Activated T-cell treated with anti-CD3 and anti-CD28 coated beads, Interleukin-2, amount 50 U/mL, for 72 hours (primary cell): ENCODE results near the gene CLCA2. TPM values are rescaled to one million over a fixed set of nuclear protein-coding genes. Genes with fewer than 3 reads are reported as not detected.

Experiments used
- ATAC-seq, 2 donors: fragments of 150-1000 bp; cut with Tn5 transposase; replicated peaks in 1 of 2; 2 replicates each; pipeline ENCODE4 v1.10.0; 2021; ENCODE audit warnings: moderate library complexity in 2 of 2, mild to moderate bottlenecking in 1 of 2
- DNase-seq, 2 donors: peaks; one replicate each; pipeline ENCODE4 v3.0.0; 2021 to 2022; ENCODE audit warnings: mixed read lengths in 1 of 2
- H3K27ac Mint-ChIP-seq: one replicate; pipeline ENCODE4 v1.8.0; 2022; ENCODE audit warnings: mild to moderate bottlenecking, moderate library complexity, mixed read lengths
- H3K27me3 Mint-ChIP-seq: one replicate; pipeline ENCODE4 v1.8.0; 2022; ENCODE audit warnings: low read depth, mixed read lengths
- H3K36me3 Mint-ChIP-seq, 2 donors: one replicate each; pipeline ENCODE4 v1.8.0; 2022; ENCODE audit warnings: mixed read lengths in 2 of 2, mild to moderate bottlenecking in 1 of 2; ENCODE audit not compliant: insufficient read depth in 2 of 2
- H3K4me1 Mint-ChIP-seq: one replicate; pipeline ENCODE4 v1.8.0; 2022; ENCODE audit warnings: low read depth, mixed read lengths
- H3K4me3 Mint-ChIP-seq, 2 donors: one replicate each; pipeline ENCODE4 v1.8.0; 2022; ENCODE audit warnings: mild to moderate bottlenecking in 2 of 2, mixed read lengths in 2 of 2, moderate library complexity in 2 of 2
- H3K9me3 Mint-ChIP-seq, 2 donors: one replicate each; pipeline ENCODE4 v1.8.0; 2022; ENCODE audit warnings: mixed read lengths in 2 of 2
- total RNA-seq, 2 donors: library from RNA; stranded (reverse); gene quantifications; one replicate each; pipeline ENCODE4 v1.2.3, GENCODE V29; 2022

The CLCA2 gene
- total RNA-seq, 2 donors from 2014 or later: not detected

GRCh38 chr1:86409416-86410021, 14.5 kb upstream of the CLCA2 start:
- no peaks in the 10 kb centered on the region for H3K36me3 Mint-ChIP-seq
- no peak overlapping the region for H3K4me3 Mint-ChIP-seq
- ATAC-seq (no peak), DNase-seq (no peak)
- H3K4me1 Mint-ChIP-seq: no peaks in the 10 kb centered on the region
- H3K27ac Mint-ChIP-seq: no peak overlapping the region
- no peaks in the 10 kb centered on the region for H3K27me3 Mint-ChIP-seq
- no peaks in the 10 kb centered on the region for H3K9me3 Mint-ChIP-seq

GRCh38 chr1:86410879-86411278, 13.1 kb upstream of the CLCA2 start:
- no peaks in the 10 kb centered on the region for H3K9me3 Mint-ChIP-seq
- H3K4me3 Mint-ChIP-seq: no peak overlapping the region
- no peak for ATAC-seq
- H3K27ac Mint-ChIP-seq: no peak overlapping the region
- no peak for DNase-seq
- H3K27me3 Mint-ChIP-seq: no peaks in the 10 kb centered on the region
- H3K36me3 Mint-ChIP-seq: no peaks in the 10 kb centered on the region
- no peaks in the 10 kb centered on the region for H3K4me1 Mint-ChIP-seq

GRCh38 chr1:86416343-86416742, 7.6 kb upstream of the CLCA2 start:
- Mint-ChIP-seq H3K4me1 (peaks cover 6% of the 10 kb centered on the region), H3K27ac (no peak overlapping the region), H3K27me3 (no peaks in the 10 kb centered on the region), H3K4me3 (no peak overlapping the region), H3K36me3 (no peaks in the 10 kb centered on the region), H3K9me3 (peaks cover 0 to 1% of the 10 kb centered on the region in 2 donors)
- DNase-seq (no peak), ATAC-seq (no peak)

- peaks cover 6% of the 10 kb centered on the region for H3K4me1 Mint-ChIP-seq
- H3K36me3 Mint-ChIP-seq: no peaks in the 10 kb centered on the region
- DNase-seq (peak; percentile 43 to 48), ATAC-seq (peak; percentile 81 to 85)
- peaks cover 0 to 1% of the 10 kb centered on the region in 2 donors for H3K9me3 Mint-ChIP-seq
- peak overlapping the region; percentile 34 to 65 for H3K4me3 Mint-ChIP-seq
- no peak overlapping the region for H3K27ac Mint-ChIP-seq
- H3K27me3 Mint-ChIP-seq: peaks cover 7% of the 10 kb centered on the region
Measured at GRCh38 chr1:86419277-86419903, 4.6 kb upstream of the CLCA2 start.

GRCh38 chr1:86421601-86422280, 2.2 kb upstream of the CLCA2 start:
- DNase-seq (no peak), ATAC-seq (no peak)
- H3K36me3 Mint-ChIP-seq: no peaks in the 10 kb centered on the region
- H3K9me3 Mint-ChIP-seq: peaks cover 0 to 1% of the 10 kb centered on the region in 2 donors
- peaks cover 14% of the 10 kb centered on the region for H3K27me3 Mint-ChIP-seq
- no peak overlapping the region for H3K4me3 Mint-ChIP-seq
- H3K27ac Mint-ChIP-seq: no peak overlapping the region
- H3K4me1 Mint-ChIP-seq: peaks cover 6% of the 10 kb centered on the region

- peaks cover 14% of the 10 kb centered on the region for H3K27me3 Mint-ChIP-seq
- no peak for DNase-seq
- no peak overlapping the region for H3K27ac Mint-ChIP-seq
- peaks cover 6% of the 10 kb centered on the region for H3K4me1 Mint-ChIP-seq
- ATAC-seq: no peak
- H3K4me3 Mint-ChIP-seq: no peak overlapping the region
- H3K36me3 Mint-ChIP-seq: no peaks in the 10 kb centered on the region
- peaks cover 0 to 1% of the 10 kb centered on the region in 2 donors for H3K9me3 Mint-ChIP-seq
Measured at GRCh38 chr1:86423473-86423872, 498 bp upstream of the CLCA2 start.

GRCh38 chr1:86429122-86429725, 5.3 kb downstream of the CLCA2 start:
- Mint-ChIP-seq H3K36me3 (no peaks in the 10 kb centered on the region), H3K4me1 (no peaks in the 10 kb centered on the region), H3K9me3 (no peaks in the 10 kb centered on the region), H3K27ac (no peak overlapping the region), H3K4me3 (no peak overlapping the region), H3K27me3 (peaks cover 7% of the 10 kb centered on the region)
- no peak for DNase-seq
- ATAC-seq: no peak

- no peaks in the 10 kb centered on the region for H3K9me3 Mint-ChIP-seq
- H3K4me3 Mint-ChIP-seq: no peak overlapping the region
- H3K4me1 Mint-ChIP-seq: no peaks in the 10 kb centered on the region
- ATAC-seq (peak; percentile 58 to 82), DNase-seq (peak in 1 of 2 donors; percentile 19)
- peaks cover 7% of the 10 kb centered on the region for H3K27me3 Mint-ChIP-seq
- H3K27ac Mint-ChIP-seq: no peak overlapping the region
- H3K36me3 Mint-ChIP-seq: no peaks in the 10 kb centered on the region
Measured at GRCh38 chr1:86429835-86430234, 5.9 kb downstream of the CLCA2 start.

- ATAC-seq (no peak), DNase-seq (no peak)
- H3K9me3 Mint-ChIP-seq: no peaks in the 10 kb centered on the region
- peaks cover 3% of the 10 kb centered on the region for H3K27me3 Mint-ChIP-seq
- no peak overlapping the region for H3K27ac Mint-ChIP-seq
- H3K36me3 Mint-ChIP-seq: no peaks in the 10 kb centered on the region
- H3K4me1 Mint-ChIP-seq: no peaks in the 10 kb centered on the region
- no peak overlapping the region for H3K4me3 Mint-ChIP-seq
Measured at GRCh38 chr1:86430376-86430775, 6.4 kb downstream of the CLCA2 start.

- ATAC-seq (no peak), DNase-seq (no peak)
- no peak overlapping the region for H3K4me3 Mint-ChIP-seq
- H3K27ac Mint-ChIP-seq: no peak overlapping the region
- H3K9me3 Mint-ChIP-seq: no peaks in the 10 kb centered on the region
- no peaks in the 10 kb centered on the region for H3K27me3 Mint-ChIP-seq
- no peaks in the 10 kb centered on the region for H3K4me1 Mint-ChIP-seq
- no peaks in the 10 kb centered on the region for H3K36me3 Mint-ChIP-seq
Measured at GRCh38 chr1:86434059-86434458, 10.1 kb downstream of the CLCA2 start.

GRCh38 chr1:86435327-86435726, 11.4 kb downstream of the CLCA2 start:
- no peaks in the 10 kb centered on the region for H3K27me3 Mint-ChIP-seq
- DNase-seq (no peak), ATAC-seq (no peak)
- no peaks in the 10 kb centered on the region for H3K9me3 Mint-ChIP-seq
- H3K4me1 Mint-ChIP-seq: no peaks in the 10 kb centered on the region
- no peak overlapping the region for H3K4me3 Mint-ChIP-seq
- H3K36me3 Mint-ChIP-seq: no peaks in the 10 kb centered on the region
- no peak overlapping the region for H3K27ac Mint-ChIP-seq

GRCh38 chr1:86436041-86436440, 12.1 kb downstream of the CLCA2 start:
- Mint-ChIP-seq H3K36me3 (no peaks in the 10 kb centered on the region), H3K4me1 (no peaks in the 10 kb centered on the region), H3K9me3 (no peaks in the 10 kb centered on the region), H3K4me3 (no peak overlapping the region), H3K27me3 (no peaks in the 10 kb centered on the region), H3K27ac (no peak overlapping the region)
- ATAC-seq (no peak), DNase-seq (no peak)

- Mint-ChIP-seq H3K4me3 (no peak overlapping the region), H3K4me1 (peaks cover 10% of the 10 kb centered on the region), H3K9me3 (no peaks in the 10 kb centered on the region), H3K27me3 (no peaks in the 10 kb centered on the region), H3K27ac (no peak overlapping the region), H3K36me3 (no peaks in the 10 kb centered on the region)
- DNase-seq: no peak
- ATAC-seq: no peak
Measured at GRCh38 chr1:86441581-86441980, 17.6 kb downstream of the CLCA2 start.
